NCI-H1092 treated with DMSO at 0.1 percent for 48 hours (cell line): ENCODE data around the gene PPP6R2.

Experiments
- DNase-seq: peaks from one replicate; lab custom pipeline; 2025; lab: John Stamatoyannopoulos, UW

Gene PPP6R2

GRCh38 chr22:50487290-50488005 is 144.3 kb downstream of the PPP6R2 start:
- no peak for DNase-seq

- no peak for DNase-seq
Measured at GRCh38 chr22:50488006-50488677, 145.0 kb downstream of the PPP6R2 start.

GRCh38 chr22:50488886-50489285 is 145.8 kb downstream of the PPP6R2 start:
- DNase-seq = no peak

- DNase-seq = no peak
Measured at GRCh38 chr22:50489363-50490243, 146.5 kb downstream of the PPP6R2 start.

GRCh38 chr22:50490531-50491308 is 147.6 kb downstream of the PPP6R2 start:
- DNase-seq = no peak
